SK-N-SH (cell line): ENCODE measurements around the gene TOP3B. TPM values are rescaled to one million over a fixed set of nuclear protein-coding genes. Genes with fewer than 3 reads are reported as not detected.

Source experiments
- CTCF ChIA-PET: fragments of 300-600, 350-600 bp; formaldehyde crosslinking; extraction: SDS; loops from one replicate; lab custom pipeline; 2021; lab: Yijun Ruan, JAX
- POLR2A ChIA-PET: fragments of 350-600 bp; sonication (Branson Sonifier 250); formaldehyde crosslinking; extraction: SDS; loops from one replicate; lab custom pipeline; 2020; ENCODE audit warnings: antibody characterized with exemption, inconsistent platforms; lab: Yijun Ruan, JAX
- DNase-seq: peaks from one replicate; pipeline ENCODE4 v3.0.0; 2012
- H2AFZ ChIP-seq: fragments of 200-600 bp; sonication (generic); 2 replicates; pipeline ENCODE4 v1.8.1; 2016; ENCODE audit warnings: antibody characterized with exemption, mild to moderate bottlenecking, low read depth
- H3F3A ChIP-seq: fragments of 200-600 bp; sonication (generic); replicated peaks from 2 replicates; pipeline ENCODE3; 2016; ENCODE audit warnings: antibody characterized with exemption, mild to moderate bottlenecking; ENCODE audit not compliant: insufficient read depth
- H3K27ac ChIP-seq, 2 experiments: fragments of 200-500 bp in 1 of 2; fragments of 200-600 bp in 1 of 2; sonication (Bioruptor generic) in 1 of 2; sonication (generic), shearing (Covaris generic) in 1 of 2; 2 replicates each; pipeline versions ENCODE4 v1.5.1 to v1.6.1; 2014 to 2016; ENCODE audit warnings: low read depth in 2 of 2, inconsistent platforms in 1 of 2, low read length in 1 of 2, mild to moderate bottlenecking in 1 of 2, mixed read lengths in 1 of 2
- H3K27me3 ChIP-seq: fragments of 200-600 bp; sonication (generic), shearing (Covaris generic); 2 replicates; pipeline ENCODE4 v1.6.1; 2016; ENCODE audit warnings: mixed run types; ENCODE audit not compliant: insufficient read depth
- H3K36me3 ChIP-seq, 2 experiments: fragments of 200-500 bp in 1 of 2; fragments of 200-600 bp in 1 of 2; sonication (Bioruptor generic) in 1 of 2; sonication (generic) in 1 of 2; replicated peaks in 1 of 2; 2 replicates each; pipeline versions ENCODE3 to v1.5.1; 2014 to 2016; ENCODE audit warnings: low read length in 1 of 2, mild to moderate bottlenecking in 1 of 2; ENCODE audit not compliant: insufficient read depth in 2 of 2, control insufficient read depth in 1 of 2
- H3K4me1 ChIP-seq, 2 experiments: fragments of 200-500 bp in 1 of 2; fragments of 200-600 bp in 1 of 2; sonication (Bioruptor generic) in 1 of 2; sonication (generic), shearing (Covaris generic) in 1 of 2; 2 replicates each; pipeline versions ENCODE4 v1.5.1 to v1.6.1; 2014 to 2016; ENCODE audit warnings: low read depth in 1 of 2, low read length in 1 of 2, mixed run types in 1 of 2; ENCODE audit not compliant: insufficient read depth in 2 of 2, control insufficient read depth in 1 of 2
- H3K4me2 ChIP-seq: fragments of 200-600 bp; sonication (generic), shearing (Covaris generic); 2 replicates; pipeline ENCODE4 v1.6.1; 2017; ENCODE audit warnings: mixed run types
- H3K4me3 ChIP-seq, 2 experiments: fragments of 200-500 bp in 1 of 2; fragments of 200-600 bp in 1 of 2; sonication (Bioruptor generic) in 1 of 2; sonication (generic), shearing (Covaris generic) in 1 of 2; 2 replicates each; pipeline versions ENCODE4 v1.5.1 to v1.8.1; 2014 to 2016; ENCODE audit warnings: low read depth in 2 of 2, inconsistent platforms in 1 of 2, low read length in 1 of 2, mild to moderate bottlenecking in 1 of 2, mixed read lengths in 1 of 2, moderate library complexity in 1 of 2
- H3K79me2 ChIP-seq: fragments of 200-600 bp; sonication (generic); 2 replicates; pipeline ENCODE4 v1.8.1; 2017; ENCODE audit warnings: mild to moderate bottlenecking; ENCODE audit not compliant: insufficient read depth
- H3K9ac ChIP-seq: fragments of 200-600 bp; sonication (generic); 2 replicates; pipeline ENCODE4 v1.6.1; 2017; ENCODE audit warnings: mixed run types
- H3K9me2 ChIP-seq: fragments of 200-600 bp; sonication (generic); 2 replicates; pipeline ENCODE4 v1.6.1; 2017; ENCODE audit warnings: mixed run types
- H3K9me3 ChIP-seq: fragments of 200-600 bp; sonication (generic); 2 replicates; pipeline ENCODE4 v1.6.1; 2017; ENCODE audit warnings: mixed run types, mild to moderate bottlenecking, moderate library complexity
- H4K20me1 ChIP-seq: fragments of 200-600 bp; sonication (generic); 2 replicates; pipeline ENCODE4 v1.6.1; 2017; ENCODE audit warnings: mild to moderate bottlenecking, mixed run types; ENCODE audit not compliant: insufficient read depth
- CTCF ChIP-seq: fragments of 200-600 bp; sonication (generic); IDR thresholded peaks from 2 replicates; pipeline ENCODE4 v1.6.1; 2017; ENCODE audit warnings: antibody characterized with exemption, mild to moderate bottlenecking, moderate library complexity
- EP300 ChIP-seq, 2 experiments: IDR thresholded peaks; 2 replicates each; pipeline versions ENCODE4 v1.4.0 to v1.6.1; 2012; ENCODE audit warnings: borderline replicate concordance in 1 of 2, low read depth in 1 of 2, low read length in 1 of 2
- FOSL2 ChIP-seq: IDR thresholded peaks from 2 replicates; pipeline ENCODE4 v1.4.0; 2012; ENCODE audit warnings: low read depth, mild to moderate bottlenecking, moderate library complexity, borderline replicate concordance
- FOXJ3 ChIP-seq: sonication (generic); formaldehyde crosslinking; IDR thresholded peaks from 2 replicates; pipeline ENCODE4 v1.5.1; 2020; ENCODE audit warnings: mild to moderate bottlenecking, missing genetic modification reagents
- IRF3 ChIP-seq: fragments of 150-350 bp; IDR thresholded peaks from 2 replicates; pipeline ENCODE4 v1.6.1; 2016; ENCODE audit warnings: mild to moderate bottlenecking, low read depth, low read length
- MAX ChIP-seq: IDR thresholded peaks from 2 replicates; pipeline ENCODE4 v1.4.0; 2012; ENCODE audit warnings: low read depth
- MEF2A ChIP-seq: IDR thresholded peaks from 2 replicates; pipeline ENCODE4 v1.4.0; 2012; ENCODE audit warnings: low read depth, borderline replicate concordance
- MXI1 ChIP-seq: IDR thresholded peaks from 2 replicates; pipeline ENCODE4 v1.6.1; 2012; ENCODE audit warnings: mild to moderate bottlenecking, low read depth, low read length, improper control_type of control experiment
- POLR2AphosphoS5 ChIP-seq: IDR thresholded peaks from 2 replicates; pipeline ENCODE4 v1.6.1; 2012; ENCODE audit warnings: low read depth, low read length
- REST ChIP-seq: IDR thresholded peaks from 2 replicates; pipeline ENCODE4 v1.6.1; 2012; ENCODE audit warnings: mild to moderate bottlenecking, low read depth, low read length, moderate library complexity
- SIN3A ChIP-seq: IDR thresholded peaks from 2 replicates; pipeline ENCODE4 v1.6.1; 2012; ENCODE audit warnings: low read depth, mild to moderate bottlenecking, low read length, moderate library complexity, borderline replicate concordance
- SMC3 ChIP-seq: IDR thresholded peaks from 2 replicates; pipeline ENCODE4 v1.6.1; 2012; ENCODE audit warnings: low read depth, low read length, improper control_type of control experiment
- TAF1 ChIP-seq: IDR thresholded peaks from 2 replicates; pipeline ENCODE4 v1.6.1; 2012; ENCODE audit warnings: low read depth, mild to moderate bottlenecking, low read length, moderate library complexity, borderline replicate concordance
- USF1 ChIP-seq: IDR thresholded peaks from 2 replicates; pipeline ENCODE4 v1.4.0; 2012; ENCODE audit warnings: low read depth, borderline replicate concordance
- ZBTB33 ChIP-seq: IDR thresholded peaks from 2 replicates; pipeline ENCODE4 v1.4.0; 2012; ENCODE audit warnings: low read depth, borderline replicate concordance
- WGBS: methylation state at CpG from one replicate; pipeline ENCODE4 v1.1.6; 2017; ENCODE audit warnings: low lambda C conversion rate; 5-methylcytosine and 5-hydroxymethylcytosine counted together
- polyA plus RNA-seq, 3 experiments: library from polyadenylated mRNA; depleted of rRNA; stranded (reverse); fragments of >200 nt; gene quantifications; 2 replicates each; pipeline ENCODE4 v1.2.3, GENCODE V29; 2012

Gene TOP3B
- polyA plus RNA-seq, 1 of the 3 experiments (the other 2 are of a cell fraction) = 14.4 TPM

- 69% methylated on average over 3 of the region's 3 CpGs for WGBS
- Histone ChIP-seq H3K9ac (no peak overlapping the region), H3F3A (no peaks in the 10 kb centered on the region), H3K36me3 (no peaks in the 10 kb centered on the region), H3K4me3 (no peak overlapping the region), H3K79me2 (no peaks in the 10 kb centered on the region), H3K9me3 (no peaks in the 10 kb centered on the region), H3K27ac (no peak overlapping the region), H3K4me2 (no peak overlapping the region), H3K4me1 (no peaks in the 10 kb centered on the region; a peak in 1 of 4 replicates), H4K20me1 (no peaks in the 10 kb centered on the region), H3K27me3 (peaks cover 18% of the 10 kb centered on the region), H2AFZ (no peak overlapping the region), H3K9me2 (no peaks in the 10 kb centered on the region; the same call in 1 of the 2 replicates)
- POLR2A ChIA-PET = no interaction called here
- no peak for DNase-seq
- CTCF ChIA-PET = no interaction called here
- TF ChIP-seq EP300 (IDR thresholded peaks at IDR 0.05; ENCODE audit: borderline replicate concordance in 1 of 2, low read depth in 1 of 2, low read length in 1 of 2) (no peak), FOXJ3 (no peak)
Observed at GRCh38 chr22:21994881-21995444, 12.4 kb upstream of the TOP3B start.

GRCh38 chr22:21992593-21993237 lies 10.1 kb upstream of the TOP3B start:
- Histone ChIP-seq H3K9me3 (no peaks in the 10 kb centered on the region), H3K4me2 (no peak overlapping the region), H3K79me2 (no peaks in the 10 kb centered on the region), H3K27me3 (peaks cover 18% of the 10 kb centered on the region), H4K20me1 (no peaks in the 10 kb centered on the region), H3K36me3 (no peaks in the 10 kb centered on the region), H3K9me2 (no peaks in the 10 kb centered on the region), H3K27ac (no peak overlapping the region), H3K4me3 (no peak overlapping the region), H3K9ac (no peak overlapping the region), H3K4me1 (peaks cover 0 to 5% of the 10 kb centered on the region in 2 experiments; a peak in 1 of 4 replicates), H3F3A (no peaks in the 10 kb centered on the region), H2AFZ (no peak overlapping the region)
- DNase-seq = no peak
- POLR2A ChIA-PET = no interaction called here
- CTCF ChIA-PET = interaction anchor here (1.3 to 5.1 kb wide), 3 partner anchors 20 to 208 kb away, joined by 3 to 24 read pairs (median 3); no protein-coding TSS in a partner anchor
- 64% methylated on average over 7 of the region's 7 CpGs for WGBS
- no peak for TF ChIP-seq MEF2A
- TF ChIP-seq TAF1 = no peak
- TF ChIP-seq CTCF = no peak
- TF ChIP-seq IRF3 = no peak
- no peak for TF ChIP-seq SMC3
- no peak for TF ChIP-seq FOSL2
- TF ChIP-seq REST = no peak
- TF ChIP-seq USF1 = no peak
- TF ChIP-seq POLR2AphosphoS5 = no peak
- no peak for TF ChIP-seq MXI1
- TF ChIP-seq ZBTB33 = no peak
- no peak for TF ChIP-seq SIN3A
- no peak for TF ChIP-seq MAX
